HG02588 (cell line): Measurements from ENCODE around the gene QRICH2.
"Not testable (repeated sequence)": the region's sequence is repeated elsewhere in the genome, so short reads cannot be mapped to it uniquely, and the experiment has no call there.

Experiments
- ATAC-seq: cut with Tn5 transposase; IDR thresholded peaks from one replicate; pipeline ENCODE4 v1.9.1; 2021; ENCODE audit warnings: mild to moderate bottlenecking, moderate library complexity; ENCODE audit not compliant: unreplicated experiment

The QRICH2 gene

DNA sequence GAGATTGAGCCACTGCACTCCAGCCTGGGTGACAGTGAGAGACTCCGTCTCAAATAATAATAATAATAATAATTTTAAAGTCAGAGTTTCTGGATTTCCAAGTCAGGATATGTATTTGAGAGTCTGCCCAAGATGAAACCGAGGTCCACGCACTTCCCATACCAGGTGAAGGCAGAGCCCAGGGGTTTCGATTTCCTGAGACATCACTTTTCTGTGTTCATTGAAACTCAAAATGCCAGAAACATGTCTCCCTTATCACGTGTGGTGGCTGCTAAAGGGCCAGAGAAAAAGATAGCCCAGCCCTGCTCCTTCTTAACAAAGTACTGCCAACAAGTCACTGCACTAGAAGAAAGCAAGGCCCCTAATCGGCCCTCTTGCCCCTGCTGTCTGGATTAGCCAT, 57.9 kb downstream of the QRICH2 start:
- ATAC-seq = no peak

GRCh38 chr17:76248013-76248782, 59.9 kb downstream of the QRICH2 start:
- ATAC-seq = no peak

- ATAC-seq = no peak
These were observed 60.8 kb downstream of the QRICH2 start for GRCh38 chr17:76247304-76247703.

- ATAC-seq = peak; percentile 94
These were observed 61.7 kb downstream of the QRICH2 start for GRCh38 chr17:76246080-76247066.

GRCh38 chr17:76244721-76245120, 63.4 kb downstream of the QRICH2 start:
- not testable (repeated sequence) for ATAC-seq

DNA sequence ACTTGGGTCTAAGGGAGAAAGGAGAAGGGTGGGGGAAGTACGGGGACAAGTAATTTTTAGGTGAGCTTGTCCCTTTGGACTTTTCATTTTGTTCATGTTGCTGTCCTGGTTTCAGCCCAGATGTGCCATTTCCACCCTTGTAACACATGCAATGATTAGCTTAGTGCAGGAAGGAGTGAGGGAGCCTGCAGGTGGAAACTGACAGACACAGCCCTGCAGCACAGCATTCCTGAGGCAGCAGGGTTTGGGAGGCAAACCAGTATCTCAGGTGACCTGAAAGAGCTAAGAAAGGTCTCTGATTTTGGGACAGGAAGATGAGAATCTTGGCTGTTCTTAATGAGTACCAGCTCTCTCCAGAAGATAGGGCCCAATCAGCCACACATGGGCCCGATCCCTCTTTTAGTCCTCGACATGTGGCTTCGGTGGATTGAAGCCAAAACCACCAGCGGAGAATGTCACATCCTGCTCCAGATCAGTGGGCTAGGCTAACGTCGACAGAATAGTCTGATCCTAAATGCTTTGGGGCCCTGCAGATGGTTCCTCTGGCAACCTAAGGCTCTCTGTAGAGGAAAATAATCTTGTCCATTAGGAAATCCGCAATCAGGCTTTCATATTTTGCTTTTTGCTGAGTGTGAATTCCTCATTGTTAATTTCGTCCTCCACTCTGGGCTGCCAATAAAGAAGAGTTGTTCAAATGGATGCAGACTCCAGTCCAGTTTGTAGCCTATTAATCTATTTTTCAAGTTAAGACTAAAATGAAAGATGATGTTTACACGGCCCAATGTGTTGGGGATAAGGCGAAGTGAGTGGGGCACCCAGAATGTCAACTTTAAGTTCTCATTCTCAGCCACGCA, 64.0 kb downstream of the QRICH2 start:
- ATAC-seq = no peak

- no peak for ATAC-seq
These were observed 66.3 kb downstream of the QRICH2 start for GRCh38 chr17:76241691-76242255.

- ATAC-seq = no peak
These were observed 66.9 kb downstream of the QRICH2 start for GRCh38 chr17:76241204-76241538.

- ATAC-seq = peak; percentile 73
These were observed 67.4 kb downstream of the QRICH2 start, which contains the start of gene RNF157 for GRCh38 chr17:76240461-76241203. Gene RNF157 (minus strand): TSS chr17:76240493. CDS start chr17:76240240, 253 bp downstream.

DNA sequence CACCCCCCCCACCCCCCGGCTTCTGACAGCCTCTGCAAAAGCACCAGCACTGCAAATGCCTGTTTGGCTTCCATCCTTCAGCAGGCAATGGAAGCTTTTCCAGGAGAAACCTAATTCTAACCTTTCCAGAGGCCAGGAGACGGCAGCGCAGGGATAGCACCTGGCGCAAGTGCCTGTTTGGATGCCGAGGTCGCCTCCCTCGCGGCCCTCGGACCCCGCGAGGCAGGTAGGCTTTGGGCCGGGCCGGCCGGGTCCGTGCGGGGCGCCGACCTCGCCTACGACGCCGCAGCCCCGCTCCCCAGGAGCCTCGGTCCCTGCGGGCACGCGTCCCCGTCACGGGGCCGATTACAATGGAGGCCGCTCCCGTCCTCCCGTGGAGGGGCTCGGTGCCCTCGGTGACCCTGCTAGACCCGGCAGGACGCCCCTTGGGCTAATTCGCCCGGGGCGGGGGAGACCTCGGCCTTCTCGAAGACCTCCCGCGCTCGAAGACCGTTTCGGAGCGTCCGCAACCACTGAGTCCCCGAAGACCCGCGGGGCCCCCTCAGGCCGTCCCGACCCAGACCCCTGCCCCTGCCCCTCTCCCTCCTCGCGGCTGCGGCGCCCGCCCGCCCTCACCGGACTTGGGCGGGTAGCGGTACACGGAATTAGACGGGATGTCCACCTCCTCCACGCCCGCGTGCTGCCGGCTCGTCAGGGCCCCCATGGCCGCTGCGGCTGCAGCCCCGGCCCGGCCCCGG, 68.4 kb downstream of the QRICH2 start:
- ATAC-seq = peak; percentile 16

- ATAC-seq = no peak
These were observed 69.1 kb downstream of the QRICH2 start for GRCh38 chr17:76238847-76239537.

GRCh38 chr17:76237859-76238313, 70.2 kb downstream of the QRICH2 start:
- no peak for ATAC-seq

DNA sequence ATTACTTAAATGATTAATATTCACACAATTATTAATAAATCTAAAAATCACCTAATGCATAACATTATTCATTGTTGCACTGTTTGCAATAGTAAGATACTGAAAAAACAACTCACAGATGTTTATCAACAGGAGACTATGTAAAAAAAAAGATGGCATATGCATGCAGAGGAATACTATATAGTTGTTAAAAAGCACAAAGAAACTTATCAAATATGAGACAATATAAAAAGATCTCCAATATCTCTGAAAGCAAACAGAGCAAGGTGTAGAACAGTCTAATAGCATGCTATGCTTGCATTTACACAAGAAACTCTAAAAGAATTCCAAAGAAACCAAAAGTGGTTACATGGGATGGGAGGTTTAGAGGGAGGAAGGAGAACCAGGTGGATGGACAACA, 71.5 kb downstream of the QRICH2 start:
- ATAC-seq = no peak

- no peak for ATAC-seq
These were observed 72.2 kb downstream of the QRICH2 start for GRCh38 chr17:76235883-76236282.

GRCh38 chr17:76234354-76234679, 73.8 kb downstream of the QRICH2 start:
- ATAC-seq = no peak

GRCh38 chr17:76233588-76234353, 74.3 kb downstream of the QRICH2 start:
- ATAC-seq = no peak

DNA sequence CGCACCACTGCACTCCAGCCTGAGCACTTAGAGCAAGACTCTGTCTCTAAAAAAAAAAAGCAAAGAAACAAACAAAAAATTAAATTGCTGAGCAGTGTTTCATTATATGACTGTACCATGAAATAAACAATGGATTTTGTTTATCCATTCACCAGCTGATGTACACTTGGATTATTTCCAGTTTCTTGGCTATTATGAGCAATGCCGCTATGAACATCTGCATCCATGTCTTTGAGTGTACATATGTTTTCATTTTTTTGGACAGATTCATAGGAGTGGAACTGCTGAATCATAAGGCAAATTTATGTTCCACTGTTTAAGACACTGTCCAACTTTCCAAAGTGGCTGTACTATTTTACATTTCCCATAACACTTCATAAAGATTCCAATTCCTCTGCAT, 75.7 kb downstream of the QRICH2 start:
- ATAC-seq = no peak

DNA sequence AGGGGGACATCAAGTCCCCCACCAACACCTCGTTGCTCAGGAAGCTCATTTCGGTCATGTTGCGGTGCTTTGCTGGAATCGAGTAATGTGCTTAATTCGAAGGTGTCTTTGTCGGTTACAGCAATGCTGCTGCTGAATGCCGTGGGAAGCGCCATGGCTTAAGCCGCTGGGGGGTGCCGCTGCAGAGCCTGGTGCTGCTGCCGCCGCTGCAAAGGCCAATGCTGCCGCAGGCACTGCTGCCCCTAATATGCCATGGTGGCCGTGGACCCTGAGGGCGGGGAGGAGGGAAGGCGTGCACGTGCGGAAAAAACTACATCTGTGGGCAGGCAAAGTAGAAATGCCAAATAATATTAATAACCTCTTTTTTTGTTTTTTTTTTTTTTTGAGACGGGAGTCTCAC, 81.3 kb downstream of the QRICH2 start:
- ATAC-seq = not testable (repeated sequence)
